CD4-positive, alpha-beta T cell (primary cell): ENCODE data around the gene RERE. TPM values are rescaled to one million over a fixed set of nuclear protein-coding genes. Genes with fewer than 3 reads are reported as not detected.

Experiments
- ATAC-seq: fragments of 200-7000 bp; cut with Tn5 transposase; one replicate; pipeline ENCODE4 v1.10.0; 2022; ENCODE audit warnings: mild to moderate bottlenecking; ENCODE audit not compliant: poor library complexity
- CTCF ChIA-PET: fragments of 350-600 bp; sonication (Branson Sonifier 250); formaldehyde crosslinking; loops from one replicate; lab custom pipeline; 2021; ENCODE audit warnings: antibody characterized with exemption, inconsistent platforms; lab: Charles Lee
- POLR2A ChIA-PET: fragments of 350-600 bp; sonication (Branson Sonifier 250); formaldehyde crosslinking; loops from one replicate; lab custom pipeline; 2021; ENCODE audit warnings: antibody characterized with exemption, inconsistent platforms; lab: Charles Lee
- DNase-seq, 14 experiments: peaks; one replicate each; pipeline ENCODE4 v3.0.0-alpha.2; 2013 to 2020; ENCODE audit warnings: mixed read lengths in 2 of 14
- H3K27ac ChIP-seq, 2 donors: one replicate each; pipeline versions ENCODE4 v1.5.1 to v1.7.0; 2013; ENCODE audit warnings: low read length in 2 of 2, low read depth in 1 of 2, mild to moderate bottlenecking in 1 of 2
- H3K27me3 ChIP-seq, 2 experiments: 1 replicate in 1 of 2; 2 replicates in 1 of 2; pipeline versions ENCODE4 v1.6.1 to v1.7.0; 2013; ENCODE audit warnings: low read length in 2 of 2, control low read depth in 1 of 2, mild to moderate bottlenecking in 1 of 2, moderate library complexity in 1 of 2; ENCODE audit not compliant: insufficient read depth in 2 of 2, control insufficient read depth in 1 of 2
- H3K36me3 ChIP-seq: one replicate; pipeline ENCODE4 v1.6.1; 2013; ENCODE audit warnings: low read length, control low read depth; ENCODE audit not compliant: insufficient read depth
- H3K4me1 ChIP-seq: one replicate; pipeline ENCODE4 v1.6.1; 2013; ENCODE audit warnings: low read length, control low read depth; ENCODE audit not compliant: insufficient read depth
- H3K4me3 ChIP-seq: one replicate; pipeline ENCODE4 v1.5.1; 2013; ENCODE audit warnings: mild to moderate bottlenecking, low read length, moderate library complexity
- H3K9me3 ChIP-seq, 2 experiments: 1 replicate in 1 of 2; 2 replicates in 1 of 2; pipeline versions ENCODE4 v1.6.1 to v1.7.0; 2013; ENCODE audit warnings: low read length in 2 of 2, mild to moderate bottlenecking in 2 of 2, control low read depth in 1 of 2, moderate library complexity in 1 of 2; ENCODE audit not compliant: control insufficient read depth in 1 of 2, insufficient read depth in 1 of 2
- H3K27ac Mint-ChIP-seq: one replicate; pipeline ENCODE4 v1.8.0; 2020; ENCODE audit warnings: mixed read lengths
- H3K27me3 Mint-ChIP-seq: one replicate; pipeline ENCODE4 v1.8.0; 2021; ENCODE audit warnings: mixed read lengths
- H3K36me3 Mint-ChIP-seq: one replicate; pipeline ENCODE4 v1.8.0; 2021; ENCODE audit warnings: low read depth, mixed read lengths
- H3K4me1 Mint-ChIP-seq: one replicate; pipeline ENCODE4 v1.8.0; 2021; ENCODE audit warnings: low read depth, mixed read lengths
- H3K4me3 Mint-ChIP-seq: one replicate; pipeline ENCODE4 v1.8.0; 2020; ENCODE audit warnings: mild to moderate bottlenecking, mixed read lengths
- H3K9me3 Mint-ChIP-seq: one replicate; pipeline ENCODE4 v1.8.0; 2020; ENCODE audit warnings: mixed read lengths
- intact Hi-C, 2 experiments: fragments of 100-400 bp; cut with DNase I in 1 of 2; cut with micrococcal nuclease in 1 of 2; formaldehyde crosslinking; loops; one replicate each; pipeline versions ENCODE4 v1.15.1 to v1.9.0; 2023 to 2025; cut with DNase I, micrococcal nuclease
- total RNA-seq, 174 experiments: library from RNA in 2 of 174; stranded (reverse) in 2 of 174; gene quantifications; one replicate each; pipeline ENCODE4 v1.2.3 and lab custom pipeline; 2021 to 2026
- TF ChIP-seq, protein P1 (sequence below): fragments of 200-600 bp; IDR thresholded peaks from one replicate; pipeline ENCODE4 v1.8.0; 2022; ENCODE audit warnings: antibody characterized with exemption, mild to moderate bottlenecking

RERE gene
- total RNA-seq, 2 experiments from 2014 or later: 78.4 to 84.0 TPM

GRCh38 chr1:8379513-8380186, 437.8 kb downstream of the RERE start:
- peaks cover 39% of the 10 kb centered on the region for H3K36me3 ChIP-seq
- no peaks in the 10 kb centered on the region for H3K9me3 ChIP-seq
- ATAC-seq (no peak), DNase-seq (no peak)
- peaks cover 72% of the 10 kb centered on the region for H3K4me1 ChIP-seq
- no peaks in the 10 kb centered on the region for H3K27me3 ChIP-seq
- POLR2A ChIA-PET: no interaction called here
- Mint-ChIP-seq H3K4me3 (no peak overlapping the region), H3K36me3 (peaks cover 56% of the 10 kb centered on the region), H3K27me3 (no peaks in the 10 kb centered on the region), H3K27ac (peak overlapping the region; percentile 83), H3K4me1 (peaks cover 86% of the 10 kb centered on the region), H3K9me3 (no peaks in the 10 kb centered on the region)
- TF ChIP-seq, protein P1, sequence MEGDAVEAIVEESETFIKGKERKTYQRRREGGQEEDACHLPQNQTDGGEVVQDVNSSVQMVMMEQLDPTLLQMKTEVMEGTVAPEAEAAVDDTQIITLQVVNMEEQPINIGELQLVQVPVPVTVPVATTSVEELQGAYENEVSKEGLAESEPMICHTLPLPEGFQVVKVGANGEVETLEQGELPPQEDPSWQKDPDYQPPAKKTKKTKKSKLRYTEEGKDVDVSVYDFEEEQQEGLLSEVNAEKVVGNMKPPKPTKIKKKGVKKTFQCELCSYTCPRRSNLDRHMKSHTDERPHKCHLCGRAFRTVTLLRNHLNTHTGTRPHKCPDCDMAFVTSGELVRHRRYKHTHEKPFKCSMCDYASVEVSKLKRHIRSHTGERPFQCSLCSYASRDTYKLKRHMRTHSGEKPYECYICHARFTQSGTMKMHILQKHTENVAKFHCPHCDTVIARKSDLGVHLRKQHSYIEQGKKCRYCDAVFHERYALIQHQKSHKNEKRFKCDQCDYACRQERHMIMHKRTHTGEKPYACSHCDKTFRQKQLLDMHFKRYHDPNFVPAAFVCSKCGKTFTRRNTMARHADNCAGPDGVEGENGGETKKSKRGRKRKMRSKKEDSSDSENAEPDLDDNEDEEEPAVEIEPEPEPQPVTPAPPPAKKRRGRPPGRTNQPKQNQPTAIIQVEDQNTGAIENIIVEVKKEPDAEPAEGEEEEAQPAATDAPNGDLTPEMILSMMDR: no peak
- CTCF ChIA-PET: no interaction called here
- intact Hi-C loops: loop anchor here in 1 of 2 experiments (5.0 kb wide), 1 partner anchor 43 kb away; no protein-coding TSS in a partner anchor
- H3K27ac ChIP-seq: no peak overlapping the region
- H3K4me3 ChIP-seq: no peak overlapping the region

GRCh38 chr1:8378981-8379470, 438.4 kb downstream of the RERE start:
- TF ChIP-seq, protein P1: no peak
- intact Hi-C loops: no loop called here
- Histone ChIP-seq H3K36me3 (peaks cover 38% of the 10 kb centered on the region), H3K4me3 (no peak overlapping the region), H3K27me3 (no peaks in the 10 kb centered on the region), H3K4me1 (peaks cover 73% of the 10 kb centered on the region), H3K9me3 (no peaks in the 10 kb centered on the region), H3K27ac (no peak overlapping the region)
- CTCF ChIA-PET: interaction anchor here (1.2 kb wide), 1 partner anchor 14 kb away, joined by 3 read pairs; no protein-coding TSS in a partner anchor
- POLR2A ChIA-PET: no interaction called here
- Mint-ChIP-seq H3K27ac (peak overlapping the region; percentile 83), H3K27me3 (no peaks in the 10 kb centered on the region), H3K4me3 (peak overlapping the region; percentile 6), H3K4me1 (peaks cover 85% of the 10 kb centered on the region), H3K9me3 (no peaks in the 10 kb centered on the region), H3K36me3 (peaks cover 52% of the 10 kb centered on the region)
- no peak for ATAC-seq
- DNase-seq: no peak

DNA sequence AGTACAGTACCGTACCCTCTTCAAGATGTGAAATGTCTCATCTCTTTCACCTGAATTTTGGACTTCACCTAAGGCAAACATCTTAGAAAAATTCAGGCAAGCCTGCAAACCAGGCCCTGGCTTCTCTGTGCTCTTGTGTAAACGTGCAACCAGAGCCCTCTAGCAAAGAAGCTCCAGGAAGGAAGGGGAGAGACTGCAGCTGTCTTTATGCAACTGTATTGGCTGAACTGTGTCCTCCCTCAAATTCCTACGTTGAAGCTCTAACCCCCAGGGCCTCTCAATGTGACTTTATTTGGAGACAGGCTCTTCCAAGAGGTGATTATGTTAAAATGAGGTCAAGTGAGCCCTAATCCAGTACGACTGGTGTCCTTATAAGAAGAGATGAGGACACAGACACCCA, 439.3 kb downstream of the RERE start:
- ChIA-PET CTCF (interaction anchor here (1.2 kb wide), 1 partner anchor 15 kb away, joined by 3 read pairs; no protein-coding TSS in a partner anchor), POLR2A (no interaction called here)
- H3K4me1 Mint-ChIP-seq: peaks cover 85% of the 10 kb centered on the region
- no peaks in the 10 kb centered on the region for H3K9me3 Mint-ChIP-seq
- H3K4me3 Mint-ChIP-seq: peak overlapping the region; percentile 30
- no peak for DNase-seq
- intact Hi-C loops: no loop called here
- peaks cover 49% of the 10 kb centered on the region for H3K36me3 Mint-ChIP-seq
- Histone ChIP-seq H3K4me3 (no peak overlapping the region), H3K27ac (no peak overlapping the region), H3K9me3 (no peaks in the 10 kb centered on the region), H3K4me1 (peaks cover 72% of the 10 kb centered on the region), H3K36me3 (peaks cover 47% of the 10 kb centered on the region), H3K27me3 (no peaks in the 10 kb centered on the region)
- H3K27me3 Mint-ChIP-seq: no peaks in the 10 kb centered on the region
- peak overlapping the region; percentile 83 for H3K27ac Mint-ChIP-seq
- TF ChIP-seq, protein P1: no peak
- ATAC-seq: no peak
